Tibial artery (tissue), 4 donors: ENCODE measurements around the gene RASA3.

ENCODE experiments used
- DNase-seq, 2 donors: peaks; one replicate each; pipeline ENCODE4 v3.0.0-alpha.2; 2019
- H3K27ac ChIP-seq, 2 donors: fragments of 200-600 bp; sonication (generic) in 1 of 2; 1 replicate in 1 of 2; 2 replicates in 1 of 2; pipeline ENCODE4 v1.5.1; 2018 to 2019; ENCODE audit warnings: mild to moderate bottlenecking in 1 of 2
- H3K27me3 ChIP-seq, 2 donors: fragments of 200-600 bp; sonication (generic) in 1 of 2; one replicate each; pipeline versions ENCODE4 v1.5.1 to v1.6.0; 2016 to 2019
- H3K36me3 ChIP-seq, 3 donors: fragments of 200-600 bp; sonication (generic) in 2 of 3; one replicate each; pipeline ENCODE4 v1.5.1; 2016 to 2019; ENCODE audit warnings: mild to moderate bottlenecking in 2 of 3
- H3K4me1 ChIP-seq, 4 donors: fragments of 200-600 bp; sonication (generic) in 2 of 4; 1 replicate in 3 of 4; 2 replicates in 1 of 4; pipeline ENCODE4 v1.5.1; 2016 to 2019
- H3K4me3 ChIP-seq, 2 donors: fragments of 200-600 bp; sonication (generic) in 1 of 2; 1 replicate in 1 of 2; 2 replicates in 1 of 2; pipeline ENCODE4 v1.5.1; 2018 to 2019; ENCODE audit warnings: mild to moderate bottlenecking in 2 of 2
- H3K9me3 ChIP-seq, 3 donors: fragments of 200-600 bp; sonication (generic) in 1 of 3; one replicate each; pipeline ENCODE4 v1.5.1; 2016 to 2019
- intact Hi-C: fragments of 100-400 bp; cut with DNase I; formaldehyde crosslinking; loops from one replicate; pipeline ENCODE4 v1.15.0; 2023; ENCODE audit warnings: low total_unique reads
- TF ChIP-seq, protein P1 (sequence below), 2 experiments: fragments of 200-600 bp in 1 of 2; fragments of 450-650 bp in 1 of 2; IDR thresholded peaks; one replicate each; pipeline ENCODE4 v1.5.1; 2017 to 2019; ENCODE audit warnings: antibody characterized with exemption in 2 of 2, mild to moderate bottlenecking in 1 of 2, moderate library complexity in 1 of 2

The RASA3 gene

DNA sequence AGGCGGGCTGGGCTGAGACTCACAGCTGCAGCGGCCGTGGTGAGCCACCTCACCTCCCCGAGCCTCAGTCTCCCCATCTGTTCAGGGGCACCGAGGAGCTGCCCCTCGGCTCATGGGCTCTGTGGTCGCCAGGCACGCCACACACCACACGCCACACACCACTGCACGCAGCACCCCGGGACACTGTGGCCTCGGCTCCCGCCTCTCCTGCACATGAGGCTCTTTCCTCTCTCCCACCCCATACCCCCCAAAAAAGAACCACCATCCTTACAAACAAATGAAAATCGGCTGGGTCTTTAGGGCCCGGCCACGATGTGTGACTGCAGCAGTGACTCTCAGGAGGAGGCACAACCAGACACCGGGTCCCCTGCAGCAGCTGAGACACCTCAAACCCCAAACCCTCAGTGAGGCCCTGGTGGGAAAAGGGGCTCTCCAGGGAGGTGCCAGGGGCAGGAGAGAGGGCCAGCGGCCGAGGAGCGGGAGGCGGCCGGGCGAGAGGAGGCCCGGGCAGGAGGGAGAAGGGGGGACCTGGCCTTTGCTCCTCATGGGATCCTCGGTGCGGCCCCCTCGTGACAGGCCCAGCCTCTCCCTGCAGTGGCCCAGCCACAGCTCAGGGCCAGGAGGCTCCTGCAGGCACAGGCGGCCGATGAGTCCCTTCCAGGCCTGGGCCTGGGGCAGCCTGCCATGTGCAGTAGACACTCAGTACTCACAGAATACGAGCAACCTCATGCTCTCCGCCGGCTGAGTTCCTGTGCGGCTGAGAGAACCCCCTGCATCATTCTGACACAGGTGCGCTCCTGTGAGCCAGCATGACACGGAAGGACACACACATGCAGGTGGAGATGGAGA is 66.3 kb downstream of the RASA3 start:
- intact Hi-C loops: loop anchor here (2.0 kb wide), 1 partner anchor 65 kb away; no protein-coding TSS in a partner anchor
- no peak for DNase-seq
- TF ChIP-seq, protein P1, sequence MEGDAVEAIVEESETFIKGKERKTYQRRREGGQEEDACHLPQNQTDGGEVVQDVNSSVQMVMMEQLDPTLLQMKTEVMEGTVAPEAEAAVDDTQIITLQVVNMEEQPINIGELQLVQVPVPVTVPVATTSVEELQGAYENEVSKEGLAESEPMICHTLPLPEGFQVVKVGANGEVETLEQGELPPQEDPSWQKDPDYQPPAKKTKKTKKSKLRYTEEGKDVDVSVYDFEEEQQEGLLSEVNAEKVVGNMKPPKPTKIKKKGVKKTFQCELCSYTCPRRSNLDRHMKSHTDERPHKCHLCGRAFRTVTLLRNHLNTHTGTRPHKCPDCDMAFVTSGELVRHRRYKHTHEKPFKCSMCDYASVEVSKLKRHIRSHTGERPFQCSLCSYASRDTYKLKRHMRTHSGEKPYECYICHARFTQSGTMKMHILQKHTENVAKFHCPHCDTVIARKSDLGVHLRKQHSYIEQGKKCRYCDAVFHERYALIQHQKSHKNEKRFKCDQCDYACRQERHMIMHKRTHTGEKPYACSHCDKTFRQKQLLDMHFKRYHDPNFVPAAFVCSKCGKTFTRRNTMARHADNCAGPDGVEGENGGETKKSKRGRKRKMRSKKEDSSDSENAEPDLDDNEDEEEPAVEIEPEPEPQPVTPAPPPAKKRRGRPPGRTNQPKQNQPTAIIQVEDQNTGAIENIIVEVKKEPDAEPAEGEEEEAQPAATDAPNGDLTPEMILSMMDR (IDR thresholded peaks at IDR 0.05): no peak
- Histone ChIP-seq H3K27ac (peak overlapping the region; percentile 90 to 98), H3K27me3 (no peaks in the 10 kb centered on the region), H3K4me1 (peaks cover 12 to 69% (median 65%) of the 10 kb centered on the region in 4 donors), H3K9me3 (no peaks in the 10 kb centered on the region), H3K36me3 (peaks cover 0 to 3% (median 0%) of the 10 kb centered on the region in 3 donors), H3K4me3 (peak overlapping the region; percentile 47 to 51)

DNA sequence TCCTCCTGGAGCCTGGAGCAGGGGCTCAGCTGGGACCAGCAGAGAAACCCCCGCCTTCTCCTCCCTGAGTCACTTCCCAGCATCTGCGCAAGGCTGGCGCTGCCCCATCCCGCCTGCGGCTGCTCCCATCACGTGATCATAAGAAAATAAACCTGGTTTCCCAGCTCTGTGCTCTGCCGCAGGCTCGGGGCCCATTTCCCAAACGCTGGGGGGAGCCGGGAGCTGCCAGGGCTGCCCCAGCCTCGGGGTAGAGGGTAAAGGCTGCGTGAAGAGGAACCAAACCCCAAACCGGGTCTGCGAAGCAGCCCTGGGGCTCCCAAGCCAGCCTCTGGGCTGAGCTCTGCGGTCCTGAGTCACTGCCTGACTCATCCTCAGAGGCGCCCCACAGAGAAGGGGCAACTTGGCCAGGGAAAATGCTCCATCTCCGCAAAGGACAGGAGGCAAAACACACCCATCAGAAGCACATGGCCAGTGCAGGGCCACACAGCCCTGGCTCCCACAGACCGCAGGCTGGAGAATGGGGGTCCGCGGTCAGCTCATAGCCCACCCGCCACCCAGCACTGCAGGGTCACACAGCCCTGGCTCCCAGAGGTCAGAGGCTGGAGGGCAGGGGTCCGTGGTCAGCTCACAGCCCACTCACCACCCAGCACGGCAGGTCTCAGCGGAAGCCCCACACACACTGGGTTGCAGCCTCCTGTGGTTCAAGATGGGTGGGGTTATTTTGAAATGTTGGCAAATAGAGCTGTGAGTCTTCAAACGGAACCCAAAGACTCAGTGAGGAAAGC is 67.1 kb downstream of the RASA3 start:
- Histone ChIP-seq H3K27ac (peak overlapping the region; percentile 90 to 98), H3K36me3 (no peaks in the 10 kb centered on the region), H3K9me3 (no peaks in the 10 kb centered on the region), H3K4me3 (peak overlapping the region; percentile 47 to 51), H3K4me1 (peaks cover 12 to 69% (median 65%) of the 10 kb centered on the region in 4 donors), H3K27me3 (no peaks in the 10 kb centered on the region)
- intact Hi-C loops: no loop called here
- DNase-seq: peak; percentile 91 to 95
- TF ChIP-seq, protein P1 (IDR thresholded peaks at IDR 0.05): peak in 1 of 2 experiments; percentile 21

DNA sequence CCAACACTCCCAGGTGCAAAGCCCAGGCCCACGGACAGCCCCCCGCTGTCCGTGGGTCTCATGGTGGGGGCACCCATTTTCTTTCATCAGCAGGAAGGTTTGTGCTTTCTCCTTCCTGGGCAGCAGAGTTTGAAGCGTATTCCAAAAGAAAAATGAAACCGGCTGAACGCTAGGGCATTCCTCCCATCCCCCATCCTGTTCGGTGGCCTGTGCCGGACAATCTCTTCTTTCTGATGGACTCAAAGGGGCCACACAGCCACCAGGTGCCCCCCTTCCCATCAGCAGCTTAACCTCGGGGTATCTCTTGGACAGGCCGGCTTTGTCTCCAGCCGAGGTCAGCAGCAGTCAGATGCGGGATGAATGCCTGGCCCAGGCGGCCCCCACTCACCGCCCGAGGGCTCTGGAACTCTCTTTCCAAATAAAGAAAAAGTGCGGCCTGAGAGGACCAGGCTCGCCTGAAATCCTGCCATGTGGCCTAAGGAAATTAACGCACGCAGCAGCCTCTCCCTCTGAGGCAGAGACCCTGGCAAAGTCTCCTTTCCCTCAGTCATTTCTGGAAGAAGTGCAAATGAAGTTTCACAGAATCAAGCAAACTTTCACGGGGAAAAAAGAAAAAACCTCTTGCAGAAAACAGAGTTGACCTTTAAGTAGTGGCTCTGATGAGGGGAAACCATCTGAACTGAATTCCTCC is 67.8 kb downstream of the RASA3 start:
- Histone ChIP-seq H3K4me1 (peaks cover 12 to 69% (median 65%) of the 10 kb centered on the region in 4 donors), H3K4me3 (peak overlapping the region; percentile 47 to 51), H3K36me3 (no peaks in the 10 kb centered on the region), H3K9me3 (no peaks in the 10 kb centered on the region), H3K27ac (peak overlapping the region; percentile 90 to 98), H3K27me3 (no peaks in the 10 kb centered on the region)
- intact Hi-C loops: no loop called here
- DNase-seq: no peak
- TF ChIP-seq, protein P1 (IDR thresholded peaks at IDR 0.05): no peak

DNA sequence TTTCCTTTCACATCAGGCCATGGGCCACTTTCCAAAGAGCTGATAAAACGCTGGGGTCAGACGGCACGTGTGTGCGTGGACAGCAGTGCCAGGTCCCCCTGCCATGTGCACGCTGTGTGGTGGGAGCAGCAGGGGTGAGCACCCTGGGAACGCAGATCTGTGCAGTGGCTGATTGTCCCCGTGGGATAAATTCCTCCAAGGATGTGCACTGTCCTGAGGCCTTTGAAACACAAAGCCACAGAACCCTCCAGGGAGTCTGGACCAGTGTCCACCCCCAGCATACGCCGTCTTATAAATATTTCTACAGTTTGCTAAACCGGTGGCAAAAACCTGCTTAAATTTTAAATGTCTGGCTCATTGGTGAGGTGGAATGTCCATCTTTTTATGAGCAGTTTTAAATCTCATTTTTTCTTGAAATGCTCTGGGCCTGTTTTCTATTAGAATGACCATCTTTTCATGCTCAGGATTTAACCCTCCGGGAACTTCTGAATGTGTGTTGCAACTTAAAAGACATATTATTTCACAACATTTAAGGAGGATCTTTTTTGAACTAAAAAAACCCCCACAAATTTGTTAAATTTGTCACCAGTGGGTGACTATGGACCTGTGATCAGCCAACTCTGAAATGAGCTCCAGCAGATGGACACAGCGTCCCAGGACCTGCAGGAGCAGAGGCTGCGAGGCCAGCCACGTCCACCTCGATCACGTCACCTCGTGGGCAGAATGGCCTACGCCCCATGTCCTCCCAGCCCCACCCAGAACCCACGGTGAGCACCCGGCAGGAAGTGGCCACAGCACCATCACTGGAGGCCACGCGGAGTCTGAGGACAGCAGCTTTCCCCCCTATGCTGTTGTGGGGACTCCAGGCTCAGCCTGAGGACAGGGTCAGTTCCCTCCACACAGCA is 68.6 kb downstream of the RASA3 start:
- peak overlapping the region; percentile 90 to 98 for H3K27ac ChIP-seq
- TF ChIP-seq, protein P1 (IDR thresholded peaks at IDR 0.05): no peak
- H3K9me3 ChIP-seq: no peaks in the 10 kb centered on the region
- H3K4me1 ChIP-seq: peaks cover 12 to 63% (median 59%) of the 10 kb centered on the region in 4 donors
- peak; percentile 58 to 88 for DNase-seq
- peak overlapping the region; percentile 47 to 51 for H3K4me3 ChIP-seq
- no peaks in the 10 kb centered on the region for H3K36me3 ChIP-seq
- H3K27me3 ChIP-seq: no peaks in the 10 kb centered on the region
- intact Hi-C loops: no loop called here
